GM18861 (cell line): Measurements from ENCODE around the gene CTDSPL.
"Not testable (repeated sequence)": the region's sequence is repeated elsewhere in the genome, so short reads cannot be mapped to it uniquely, and the experiment has no call there.

Source experiments
- ATAC-seq: cut with Tn5 transposase; IDR thresholded peaks from one replicate; pipeline ENCODE4 v1.9.1; 2021; ENCODE audit not compliant: unreplicated experiment

Gene CTDSPL

GRCh38 chr3:37861620-37862041 is at the start of gene CTDSPL:
CTDSPL (plus strand) TSS chr3:37861880; CDS start chr3:37862200, 320 bp downstream.
- no peak for ATAC-seq

- ATAC-seq, result no peak
Observed at GRCh38 chr3:37812499-37812896, 49.2 kb upstream of the CTDSPL start.

GRCh38 chr3:37813403-37813802 is 48.3 kb upstream of the CTDSPL start:
- ATAC-seq, result no peak

- ATAC-seq, result no peak
Observed at GRCh38 chr3:37814547-37814946, 47.1 kb upstream of the CTDSPL start.

GRCh38 chr3:37815156-37815555 is 46.5 kb upstream of the CTDSPL start:
- ATAC-seq, result not testable (repeated sequence)

GRCh38 chr3:37816271-37816670 is 45.4 kb upstream of the CTDSPL start:
- ATAC-seq, result no peak

GRCh38 chr3:37819591-37819990 is 42.1 kb upstream of the CTDSPL start:
- no peak for ATAC-seq

- no peak for ATAC-seq
Observed at GRCh38 chr3:37820286-37820685, 41.4 kb upstream of the CTDSPL start.

- no peak for ATAC-seq
Observed at GRCh38 chr3:37823189-37823588, 38.5 kb upstream of the CTDSPL start.

- no peak for ATAC-seq
Observed at GRCh38 chr3:37824090-37824953, 37.4 kb upstream of the CTDSPL start.

GRCh38 chr3:37824954-37825328 is 36.7 kb upstream of the CTDSPL start:
- ATAC-seq, result no peak

- no peak for ATAC-seq
Observed at GRCh38 chr3:37825744-37826400, 35.8 kb upstream of the CTDSPL start.

- no peak for ATAC-seq
Observed at GRCh38 chr3:37826502-37826901, 35.2 kb upstream of the CTDSPL start.

- no peak for ATAC-seq
Observed at GRCh38 chr3:37826933-37827332, 34.7 kb upstream of the CTDSPL start.

GRCh38 chr3:37832480-37832879 is 29.2 kb upstream of the CTDSPL start:
- no peak for ATAC-seq

GRCh38 chr3:37833302-37834186 is 28.1 kb upstream of the CTDSPL start:
- no peak for ATAC-seq

GRCh38 chr3:37836589-37836988 is 25.1 kb upstream of the CTDSPL start:
- ATAC-seq, result no peak

- no peak for ATAC-seq
Observed at GRCh38 chr3:37847689-37848088, 14.0 kb upstream of the CTDSPL start.

- no peak for ATAC-seq
Observed at GRCh38 chr3:37849146-37849923, 12.3 kb upstream of the CTDSPL start.

- ATAC-seq, result no peak
Observed at GRCh38 chr3:37852097-37852496, 9.6 kb upstream of the CTDSPL start.

- no peak for ATAC-seq
Observed at GRCh38 chr3:37852771-37853170, 8.9 kb upstream of the CTDSPL start.
